Endothelial cell of umbilical vein (primary cell): Measurements from ENCODE around the gene RPS6KA5.

Experiments
- CTCF ChIP-seq, 2 donors: IDR thresholded peaks; 1 replicate in 1 of 2; 2 replicates in 1 of 2; pipeline ENCODE4 v1.5.1; 2011; ENCODE audit warnings: low read length in 2 of 2, mild to moderate bottlenecking in 2 of 2, moderate library complexity in 2 of 2, control low read depth in 1 of 2, inconsistent platforms in 1 of 2, low read depth in 1 of 2; ENCODE audit not compliant: insufficient read depth in 1 of 2; ENCODE audit errors: extremely low read depth in 1 of 2
- EZH2 ChIP-seq: IDR thresholded peaks from 2 replicates; pipeline ENCODE4 v1.6.1; 2012; ENCODE audit warnings: borderline replicate concordance, low read depth, mild to moderate bottlenecking, moderate library complexity, low read length, inconsistent platforms; ENCODE audit not compliant: severe bottlenecking
- JUN ChIP-seq: IDR thresholded peaks from 2 replicates; pipeline ENCODE4 v1.6.1; 2011; ENCODE audit warnings: borderline replicate concordance, low read depth; ENCODE audit not compliant: insufficient read length, insufficient read depth
- MYC ChIP-seq: IDR thresholded peaks from one replicate; pipeline ENCODE4 v1.6.1; 2011; ENCODE audit warnings: mild to moderate bottlenecking, low read depth, low read length
- POLR2A ChIP-seq: IDR thresholded peaks from 2 replicates; pipeline ENCODE4 v1.6.1; 2012; ENCODE audit warnings: low read depth, mild to moderate bottlenecking, control low read depth, low read length

GRCh38 chr14:90911121-90911520, 149.3 kb downstream of the RPS6KA5 start:
- no peak for TF ChIP-seq EZH2
- no peak for TF ChIP-seq POLR2A
- no peak for TF ChIP-seq CTCF (IDR thresholded peaks at IDR 0.05; ENCODE audit: extremely low read depth in 1 of 2, insufficient read depth in 1 of 2, low read depth in 1 of 2, low read length in 2 of 2)
- TF ChIP-seq JUN: no peak
- no peak for TF ChIP-seq MYC
